ENCODE results near the gene SPPL3.
"Not testable (repeated sequence)": the region's sequence is repeated elsewhere in the genome, so short reads cannot be mapped to it uniquely, and the experiment has no call there.

The SPPL3 gene

GRCh38 chr12:120749256-120749655 lies 154.9 kb downstream of the SPPL3 start:
- no peak for DNase-seq (ENCODE audit: low spot score)

GRCh38 chr12:120748242-120748641 lies 155.9 kb downstream of the SPPL3 start:
- DNase-seq (ENCODE audit: low spot score): no peak

- no peak for DNase-seq (ENCODE audit: low spot score)
These were observed 159.2 kb downstream of the SPPL3 start for GRCh38 chr12:120744922-120745493.

GRCh38 chr12:120741476-120742421 lies 162.4 kb downstream of the SPPL3 start:
- no peak for DNase-seq (ENCODE audit: low spot score)

GRCh38 chr12:120740871-120741270 lies 163.3 kb downstream of the SPPL3 start:
- no peak for DNase-seq (ENCODE audit: low spot score)

GRCh38 chr12:120739821-120740613 lies 164.1 kb downstream of the SPPL3 start:
- DNase-seq (ENCODE audit: low spot score): no peak

GRCh38 chr12:120739031-120739762 lies 165.0 kb downstream of the SPPL3 start:
- no peak for DNase-seq (ENCODE audit: low spot score)

- DNase-seq (ENCODE audit: low spot score): no peak
These were observed 165.7 kb downstream of the SPPL3 start for GRCh38 chr12:120738252-120739030.

GRCh38 chr12:120737557-120738251 lies 166.5 kb downstream of the SPPL3 start:
- DNase-seq (ENCODE audit: low spot score): peak; percentile 79

GRCh38 chr12:120736404-120737331 lies 167.5 kb downstream of the SPPL3 start:
- DNase-seq (ENCODE audit: low spot score): no peak

GRCh38 chr12:120735181-120735580 lies 169.0 kb downstream of the SPPL3 start:
- no peak for DNase-seq (ENCODE audit: low spot score)

- no peak for DNase-seq (ENCODE audit: low spot score)
These were observed 169.9 kb downstream of the SPPL3 start for GRCh38 chr12:120734210-120734609.

- no peak for DNase-seq (ENCODE audit: low spot score)
These were observed 170.6 kb downstream of the SPPL3 start for GRCh38 chr12:120733574-120733973.

GRCh38 chr12:120732198-120732597 lies 172.0 kb downstream of the SPPL3 start:
- not testable (repeated sequence) for DNase-seq (ENCODE audit: low spot score)

GRCh38 chr12:120726961-120727360 lies 177.2 kb downstream of the SPPL3 start:
- DNase-seq (ENCODE audit: low spot score): no peak

- no peak for DNase-seq (ENCODE audit: low spot score)
These were observed 177.7 kb downstream of the SPPL3 start for GRCh38 chr12:120726510-120726793.

- peak; percentile 96 for DNase-seq (ENCODE audit: low spot score)
These were observed 178.3 kb downstream of the SPPL3 start, which contains the start of gene ACADS for GRCh38 chr12:120725659-120726509. Gene ACADS, plus strand, starts transcription at chr12:120725826. Its CDS starts 60 bp downstream, at chr12:120725886.

GRCh38 chr12:120725151-120725658 lies 179.0 kb downstream of the SPPL3 start:
- no peak for DNase-seq (ENCODE audit: low spot score)
